ELF-1 (cell line): ENCODE data around the gene ADPRM.
"Not testable (repeated sequence)": the region's sequence is repeated elsewhere in the genome, so short reads cannot be mapped to it uniquely, and the experiment has no call there.

ENCODE experiments used
- DNase-seq: peaks from one replicate; pipeline ENCODE4 v3.0.0-alpha.2; 2016; ENCODE audit warnings: low read depth, low spot score

ADPRM gene, protein sequence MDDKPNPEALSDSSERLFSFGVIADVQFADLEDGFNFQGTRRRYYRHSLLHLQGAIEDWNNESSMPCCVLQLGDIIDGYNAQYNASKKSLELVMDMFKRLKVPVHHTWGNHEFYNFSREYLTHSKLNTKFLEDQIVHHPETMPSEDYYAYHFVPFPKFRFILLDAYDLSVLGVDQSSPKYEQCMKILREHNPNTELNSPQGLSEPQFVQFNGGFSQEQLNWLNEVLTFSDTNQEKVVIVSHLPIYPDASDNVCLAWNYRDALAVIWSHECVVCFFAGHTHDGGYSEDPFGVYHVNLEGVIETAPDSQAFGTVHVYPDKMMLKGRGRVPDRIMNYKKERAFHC

DNA sequence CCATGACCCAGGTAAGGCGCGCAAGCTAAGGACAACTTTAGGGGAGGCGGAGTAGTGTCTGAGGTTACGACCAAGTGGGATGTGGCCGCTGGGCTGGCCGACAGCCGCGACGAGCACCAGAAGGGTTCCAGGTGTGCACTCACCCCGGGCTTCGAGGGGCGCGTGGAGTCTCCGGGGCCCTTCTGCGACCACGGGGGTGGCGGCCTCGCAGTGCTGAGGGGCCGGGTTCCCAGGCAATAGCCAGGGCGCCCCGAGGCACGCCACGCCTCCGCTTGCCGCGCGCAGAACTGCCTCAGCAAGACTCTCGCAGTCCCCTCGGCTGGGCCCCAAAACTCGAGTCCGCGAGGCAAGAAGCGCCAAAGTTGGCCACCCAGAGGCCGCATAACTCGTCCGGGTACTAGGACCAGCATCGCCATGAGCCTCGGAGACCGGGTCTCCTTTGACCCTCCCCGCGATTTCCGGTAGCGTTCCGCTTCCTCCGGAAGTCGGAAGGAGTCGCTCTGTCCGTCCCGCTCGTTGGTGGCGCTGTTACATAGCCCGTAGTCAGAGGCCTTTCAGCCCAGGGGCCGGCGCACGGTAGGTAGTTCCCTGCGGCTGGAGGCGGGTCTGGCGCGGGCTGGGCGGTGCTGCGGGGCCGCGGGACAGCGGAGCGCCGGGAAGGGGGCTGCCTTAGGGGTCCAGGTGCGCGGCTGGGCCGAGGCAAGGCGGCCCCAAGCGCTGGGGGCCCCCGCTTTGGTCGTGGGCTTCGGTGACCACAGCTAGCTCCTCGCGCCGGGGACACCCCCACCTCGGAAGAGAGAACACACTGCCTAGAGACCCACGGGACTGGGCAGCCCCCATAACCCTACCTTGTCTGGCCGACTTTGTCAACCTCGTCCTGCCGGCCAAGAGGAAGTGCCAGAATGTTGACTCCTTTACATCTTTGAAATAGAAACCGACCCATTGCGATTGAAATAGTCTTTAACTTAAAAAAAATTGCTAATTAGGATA, at the start of gene ADPRM, which contains the start of gene SCO1:
TSS of gene ADPRM (plus strand) at position 503 of the 990 bp plus-strand sequence. CDS start 7,333 bp downstream, outside the sequence.
TSS of gene SCO1 (minus strand) at position 442 of the 990 bp plus-strand sequence. CDS start at position 416, 26 bp downstream.
- peak; percentile 96 for DNase-seq

DNA sequence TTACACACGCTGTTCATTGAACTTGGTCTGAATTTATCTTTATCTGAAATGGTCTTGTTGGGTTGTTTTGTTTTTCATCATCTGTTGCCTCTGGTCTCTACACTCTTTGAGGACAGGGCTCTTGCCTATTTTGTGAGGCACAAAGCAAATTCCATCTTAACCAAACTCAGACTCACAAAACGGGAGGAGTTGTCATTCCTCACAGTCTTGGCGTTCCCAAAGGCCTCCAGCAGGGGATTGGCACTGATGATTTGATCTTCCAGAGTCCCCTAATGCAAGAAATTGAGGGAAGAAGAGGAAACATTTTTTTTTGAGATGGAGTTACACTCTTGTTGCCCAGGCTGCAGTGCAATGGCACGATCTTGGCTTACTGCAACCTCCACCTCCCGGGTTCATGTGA, 49.0 kb upstream of the ADPRM start:
- DNase-seq, result no peak

DNA sequence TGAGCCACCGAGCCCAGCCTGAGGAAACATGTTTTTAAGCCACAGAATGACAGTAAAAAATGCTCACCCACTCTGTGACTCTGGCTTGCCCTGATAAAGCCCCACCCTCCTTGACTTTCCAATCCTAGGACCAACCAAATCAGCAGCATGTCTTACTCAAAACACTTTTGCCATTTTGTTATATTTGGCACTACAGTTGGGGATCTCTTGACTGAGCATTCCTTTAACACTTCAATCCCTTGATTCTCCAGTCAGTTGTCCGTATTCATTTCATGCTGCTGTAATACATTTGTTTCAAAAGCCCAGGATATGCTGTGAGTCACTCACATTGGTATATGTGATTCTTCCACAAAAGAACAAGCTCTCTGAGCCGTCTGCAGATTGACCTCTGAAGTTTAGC, 48.4 kb upstream of the ADPRM start:
- DNase-seq, result no peak

DNA sequence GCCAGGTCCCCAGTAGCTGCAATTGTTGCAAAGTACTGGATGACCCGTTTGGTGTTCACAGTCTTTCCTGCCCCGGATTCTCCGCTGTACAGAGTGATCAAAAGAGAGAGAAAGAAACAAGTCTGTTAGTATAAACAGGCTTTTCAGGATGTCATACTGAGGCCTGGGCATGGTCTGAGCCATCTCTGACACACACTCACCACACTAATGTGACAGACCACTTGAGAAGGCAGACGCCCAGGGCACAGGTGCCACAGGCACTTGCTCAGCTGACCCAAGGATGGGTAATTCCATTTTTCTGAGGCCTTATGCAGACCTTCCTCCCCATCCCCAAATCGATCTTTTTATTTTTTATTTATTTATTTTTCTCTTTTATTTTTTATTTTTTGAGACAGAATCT, 47.8 kb upstream of the ADPRM start:
- DNase-seq, result no peak

DNA sequence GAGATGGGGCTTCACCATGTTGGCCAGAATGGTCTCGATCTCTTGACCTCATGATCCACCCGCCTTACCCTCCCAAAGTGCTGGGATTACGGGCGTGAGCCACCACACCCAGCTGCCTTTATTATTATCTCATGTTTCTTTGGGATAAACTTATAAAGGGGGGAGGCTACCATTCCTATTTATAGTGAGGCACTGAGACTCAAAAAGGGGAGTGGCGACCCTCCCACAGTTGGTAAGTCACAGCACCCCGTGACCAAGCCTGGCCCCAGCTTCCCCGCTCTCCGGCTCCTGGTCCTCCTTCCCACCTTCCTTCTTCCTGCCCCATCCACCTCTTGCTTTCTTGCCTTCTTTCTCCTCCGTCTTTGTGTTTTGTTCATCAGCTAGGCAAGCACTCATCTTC, 45.5 kb upstream of the ADPRM start:
- DNase-seq, result no peak

DNA sequence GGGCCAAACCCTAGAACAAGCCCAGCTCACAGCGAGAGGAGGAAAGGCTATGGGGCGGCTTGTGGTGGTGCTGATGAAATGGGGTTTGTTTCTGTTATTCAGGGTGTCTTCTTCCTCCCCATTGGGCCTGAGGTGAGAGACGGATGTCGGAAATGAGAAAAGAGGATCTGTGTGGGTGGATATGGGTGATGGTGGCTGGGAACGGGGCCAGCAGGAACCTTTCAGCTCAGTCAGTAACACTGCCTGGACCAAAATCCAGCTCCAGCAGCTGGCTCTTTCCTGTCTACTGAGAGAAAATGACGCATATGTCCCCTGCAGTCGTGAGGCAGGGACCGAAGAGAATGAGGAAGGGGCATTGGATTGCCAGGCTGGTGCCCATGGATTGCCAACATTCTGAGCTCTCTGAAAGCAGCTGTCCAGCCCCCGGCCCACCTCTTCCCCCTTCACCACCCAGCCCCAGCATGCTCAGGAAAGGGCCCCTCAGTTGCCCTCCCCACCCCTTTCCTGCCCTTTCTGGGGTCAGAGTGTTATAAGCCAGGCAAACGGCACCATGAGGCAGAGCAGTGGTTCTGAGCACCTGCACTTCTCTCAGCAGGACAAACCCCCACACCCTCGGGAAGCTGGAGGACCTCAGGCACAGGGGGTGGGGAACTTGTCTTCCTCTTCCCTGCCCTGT, 44.3 kb upstream of the ADPRM start:
- no peak for DNase-seq

DNA sequence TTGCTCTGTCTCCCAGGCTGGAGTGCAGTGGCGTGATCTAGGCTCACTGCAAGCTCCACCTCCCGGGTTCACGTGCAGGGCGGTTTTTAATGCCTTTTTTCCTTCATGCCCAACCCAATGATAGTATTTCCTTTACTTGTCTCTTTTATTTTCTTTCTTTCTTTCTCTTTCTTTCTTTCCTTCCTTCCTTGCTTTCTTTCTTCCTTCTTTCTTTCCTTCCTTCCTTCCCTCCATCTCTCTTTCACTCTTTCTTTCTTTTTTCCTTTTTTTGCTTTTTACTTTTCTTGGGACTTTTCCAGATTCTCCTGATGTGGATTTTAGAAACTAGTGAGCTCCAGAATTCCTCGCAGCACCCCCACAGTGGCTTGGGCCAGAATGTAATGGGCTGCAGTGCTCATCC, 43.4 kb upstream of the ADPRM start:
- DNase-seq, result no peak

DNA sequence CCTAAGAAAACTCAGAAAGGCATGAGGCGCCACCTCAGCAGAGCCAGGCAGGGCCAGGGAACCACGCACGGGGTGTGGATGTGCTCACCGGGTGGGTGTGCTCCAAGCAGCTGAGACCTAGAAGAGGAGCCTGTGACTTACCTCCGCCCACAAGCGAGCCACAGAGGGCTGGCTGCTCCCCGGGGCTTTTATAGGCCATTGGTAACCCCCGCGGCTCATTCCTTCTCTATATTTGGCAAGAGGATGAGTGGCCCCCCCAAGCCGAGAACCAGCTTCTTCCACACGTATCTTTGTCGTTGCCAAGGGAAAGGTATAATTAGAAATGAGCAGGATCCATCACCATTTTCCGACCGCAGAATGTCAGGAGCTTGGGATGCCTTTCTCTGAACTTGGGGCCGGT, 40.2 kb upstream of the ADPRM start, which contains the start of gene MYH3:
TSS of gene MYH3 (minus strand) at position 162 of the 400 bp plus-strand sequence. CDS start 2,245 bp downstream, outside the sequence.
- DNase-seq, result no peak

DNA sequence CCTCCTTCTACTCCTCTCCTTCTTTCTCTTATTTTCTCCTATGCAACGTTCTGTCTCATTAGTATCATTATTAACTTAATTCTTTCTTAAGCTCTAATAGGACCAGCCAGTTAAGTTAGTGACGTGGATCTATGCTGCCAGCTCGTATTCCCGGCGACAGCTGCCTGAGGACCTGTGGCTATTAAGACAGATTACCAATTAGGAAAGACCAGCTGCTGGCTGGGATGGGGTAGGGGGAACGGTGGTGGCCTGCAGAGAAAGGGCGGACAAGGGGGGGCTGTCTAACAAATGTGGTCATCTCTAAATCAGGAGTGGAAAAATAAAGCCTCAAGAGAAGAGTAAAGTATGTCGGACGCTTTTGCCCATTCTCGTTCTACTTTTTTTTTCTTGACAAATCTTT, 39.5 kb upstream of the ADPRM start:
- DNase-seq, result no peak

DNA sequence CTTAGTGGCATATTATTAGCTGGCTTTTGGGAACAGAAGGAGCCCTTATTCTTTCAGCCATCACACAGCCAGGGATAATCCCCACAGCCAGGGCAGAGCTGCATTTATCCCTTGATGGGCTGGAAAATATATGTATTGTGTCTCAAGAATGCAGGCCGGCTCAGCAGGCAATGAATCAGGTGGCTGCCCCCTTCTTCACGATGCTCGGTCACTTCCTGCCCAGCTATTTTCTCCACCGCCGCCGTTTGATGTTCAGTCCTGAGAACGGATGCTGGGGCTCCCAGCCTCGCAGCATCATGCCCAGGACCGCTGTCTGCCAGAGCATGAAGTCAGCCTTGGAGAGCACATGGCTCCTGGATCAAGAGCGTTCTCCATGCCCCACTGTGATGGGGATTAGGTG, 36.0 kb upstream of the ADPRM start:
- DNase-seq, result no peak

DNA sequence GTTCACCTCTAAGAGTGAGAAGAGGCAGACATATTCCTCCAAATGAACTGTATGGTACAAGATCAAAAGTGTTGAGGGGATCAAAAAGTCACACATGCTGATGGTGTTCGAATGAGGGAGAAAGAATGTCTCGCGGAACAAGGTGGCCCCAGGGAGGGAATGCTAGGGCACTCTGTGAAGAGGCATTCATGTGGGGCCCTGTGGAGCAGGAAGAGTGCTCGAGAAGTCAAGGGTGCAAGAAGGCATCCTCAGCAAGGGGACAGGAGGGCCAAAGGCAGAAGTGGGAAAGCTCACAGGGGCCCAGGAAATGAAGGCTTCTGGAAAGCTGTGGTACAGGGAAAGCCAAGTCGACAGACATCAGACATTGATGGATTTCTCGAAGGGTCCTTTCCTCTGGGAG, 34.2 kb upstream of the ADPRM start:
- DNase-seq, result no peak

DNA sequence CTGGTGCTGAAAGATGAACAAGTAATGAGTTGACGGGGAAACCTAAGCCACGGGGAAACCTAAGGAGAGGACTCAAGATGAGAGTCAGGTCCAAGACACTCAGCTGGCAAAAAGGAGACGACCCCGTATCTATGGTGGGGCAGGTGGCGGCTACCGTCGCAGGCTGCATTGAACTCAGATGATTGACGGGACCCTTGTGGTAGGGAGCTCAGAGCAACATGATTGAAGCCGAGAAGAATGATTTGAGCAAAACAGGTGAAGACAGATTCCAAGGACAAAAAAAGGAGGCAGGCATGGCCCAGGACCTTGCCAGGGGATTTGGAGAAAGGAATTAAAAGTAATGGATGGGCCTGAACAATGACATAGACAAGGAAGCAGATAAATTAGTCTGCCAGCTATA, 32.8 kb upstream of the ADPRM start:
- no peak for DNase-seq

DNA sequence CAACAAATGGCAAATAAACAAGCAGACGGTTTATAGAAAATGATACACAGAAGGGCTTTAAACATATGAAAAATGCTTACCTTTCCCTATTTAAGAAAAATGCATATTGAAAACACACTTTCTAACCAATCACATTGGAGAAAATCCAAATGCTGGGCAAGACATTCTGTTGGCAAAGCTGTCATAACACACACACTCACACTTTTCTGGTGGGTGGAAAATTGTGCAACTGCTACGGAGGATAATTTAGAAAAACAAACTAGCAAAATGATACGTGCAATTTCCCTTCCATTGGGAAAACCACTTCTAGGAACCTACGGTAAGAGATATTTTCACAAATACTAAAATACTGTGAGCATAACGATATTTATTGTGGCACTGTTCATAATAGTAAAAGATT, 30.5 kb upstream of the ADPRM start:
- DNase-seq, result no peak

DNA sequence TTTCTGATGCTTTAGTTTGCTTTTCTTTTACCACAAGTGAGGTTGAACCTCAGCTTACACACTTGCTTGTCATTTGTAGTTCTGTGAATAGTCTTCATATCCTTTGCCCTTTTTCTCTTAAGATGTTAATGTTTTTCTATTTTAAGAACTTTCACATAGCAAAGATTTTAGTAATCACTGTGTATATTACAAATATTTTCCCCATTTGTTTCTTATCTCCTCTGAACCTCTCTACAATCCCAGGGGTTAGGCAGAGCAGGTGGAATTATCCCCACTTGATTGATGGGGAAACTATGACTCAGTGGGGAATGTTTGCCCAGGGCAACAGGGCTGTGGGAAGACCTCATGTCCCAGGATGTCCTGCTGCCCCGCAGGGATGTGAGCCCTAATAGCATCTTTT, 28.6 kb upstream of the ADPRM start:
- DNase-seq, result peak; percentile 44

DNA sequence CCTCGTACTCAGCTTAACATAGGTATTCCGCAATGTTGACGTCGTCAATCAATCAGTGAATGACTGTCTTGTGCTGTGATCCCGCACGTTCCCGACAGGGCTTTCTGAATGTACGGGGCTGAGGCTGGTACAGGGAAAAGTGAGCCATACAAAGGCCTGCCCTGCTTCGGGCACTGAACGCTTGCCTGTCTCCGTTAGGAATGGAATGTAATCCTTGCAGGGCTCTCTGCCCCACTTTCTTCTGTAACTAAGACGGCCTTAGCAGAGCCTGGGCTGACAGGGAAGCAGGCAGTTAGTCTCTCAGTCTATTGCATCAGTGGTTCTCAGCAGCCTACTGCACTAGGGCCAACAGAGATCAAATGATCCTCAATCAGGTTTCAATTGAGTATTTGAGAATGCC, 24.1 kb upstream of the ADPRM start:
- peak; percentile 58 for DNase-seq

DNA sequence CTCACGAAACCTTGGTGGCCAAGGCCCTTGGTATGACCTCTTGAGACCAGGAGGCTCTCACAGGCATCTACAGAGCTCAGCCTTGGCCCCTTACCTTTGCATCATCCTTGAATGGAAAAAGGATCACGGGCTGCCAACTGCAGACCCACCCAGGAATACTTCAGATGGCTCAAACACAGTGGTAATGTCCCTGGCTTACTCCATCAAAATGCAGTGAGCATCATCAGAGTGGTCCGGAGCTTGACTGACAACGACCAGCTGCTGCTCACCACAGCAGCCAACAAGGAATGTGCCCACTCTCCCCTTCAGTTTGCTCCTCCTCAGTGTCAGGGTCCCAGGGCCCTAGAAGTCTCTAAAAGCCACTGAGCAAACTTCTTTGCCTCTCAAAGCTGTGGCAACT, 22.7 kb upstream of the ADPRM start:
- no peak for DNase-seq

DNA sequence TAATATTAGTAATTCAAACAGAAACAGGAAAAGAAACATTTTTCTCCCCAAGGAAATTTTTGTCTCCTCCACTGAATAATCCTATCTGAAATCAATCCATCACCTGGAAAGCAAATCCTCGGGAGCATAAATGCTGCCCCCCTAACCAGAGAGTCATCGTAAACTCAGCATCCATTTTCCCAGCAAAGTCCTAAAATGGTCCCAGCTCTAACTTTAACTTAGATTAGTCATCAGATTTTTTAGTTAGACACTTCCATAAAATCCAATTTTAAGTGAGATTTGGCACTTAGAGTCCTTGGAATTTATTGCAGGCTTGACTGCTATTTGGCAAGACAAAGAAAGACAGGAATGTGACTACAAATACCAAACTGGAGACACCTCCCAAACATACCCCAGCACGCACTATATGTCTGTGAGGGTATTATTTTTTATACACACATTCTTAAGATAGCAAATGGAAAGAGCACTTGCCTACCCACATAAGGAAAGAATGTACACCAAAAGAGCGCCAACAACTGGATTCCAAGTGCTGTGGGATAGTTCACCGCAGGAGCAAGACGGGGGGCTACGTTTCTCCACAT, 15.4 kb upstream of the ADPRM start:
- DNase-seq, result no peak

DNA sequence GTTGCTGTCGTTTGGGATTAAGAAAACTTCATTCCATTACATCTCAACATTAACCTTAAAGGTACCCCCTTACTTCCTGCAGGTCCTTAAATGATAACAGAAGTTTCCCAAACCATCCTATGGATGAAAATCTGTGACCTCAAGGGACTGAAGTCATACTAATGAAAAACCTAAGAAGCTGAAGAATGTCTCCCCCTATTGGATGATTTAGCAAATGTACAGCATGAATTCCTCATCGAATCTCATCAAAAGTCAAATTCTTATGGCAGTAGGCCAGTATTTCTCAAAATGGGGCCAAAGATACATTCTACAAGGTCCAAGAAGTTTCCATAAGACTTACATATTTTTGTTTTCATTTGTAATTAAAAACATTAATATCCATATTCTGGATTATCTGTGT, 13.5 kb upstream of the ADPRM start:
- DNase-seq, result no peak

DNA sequence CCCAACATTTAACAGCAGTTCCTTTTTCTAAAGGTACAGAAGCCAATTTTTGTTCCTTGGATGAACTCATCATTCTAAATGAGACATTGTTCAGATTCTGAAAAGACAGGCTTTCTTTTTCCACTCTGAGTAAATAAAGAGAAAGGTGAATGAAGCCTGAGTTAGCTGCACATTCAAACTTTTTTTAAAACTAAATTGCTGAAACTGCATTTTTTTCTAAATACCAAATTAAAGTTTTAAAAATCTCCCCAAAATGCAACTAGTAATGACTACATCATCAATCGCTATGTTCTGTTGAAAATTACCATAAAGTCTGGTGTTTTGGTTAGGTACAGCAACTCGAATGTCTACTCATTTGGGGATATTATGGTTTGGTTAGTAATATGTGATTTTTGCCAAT, 9.9 kb upstream of the ADPRM start:
- DNase-seq, result no peak

DNA sequence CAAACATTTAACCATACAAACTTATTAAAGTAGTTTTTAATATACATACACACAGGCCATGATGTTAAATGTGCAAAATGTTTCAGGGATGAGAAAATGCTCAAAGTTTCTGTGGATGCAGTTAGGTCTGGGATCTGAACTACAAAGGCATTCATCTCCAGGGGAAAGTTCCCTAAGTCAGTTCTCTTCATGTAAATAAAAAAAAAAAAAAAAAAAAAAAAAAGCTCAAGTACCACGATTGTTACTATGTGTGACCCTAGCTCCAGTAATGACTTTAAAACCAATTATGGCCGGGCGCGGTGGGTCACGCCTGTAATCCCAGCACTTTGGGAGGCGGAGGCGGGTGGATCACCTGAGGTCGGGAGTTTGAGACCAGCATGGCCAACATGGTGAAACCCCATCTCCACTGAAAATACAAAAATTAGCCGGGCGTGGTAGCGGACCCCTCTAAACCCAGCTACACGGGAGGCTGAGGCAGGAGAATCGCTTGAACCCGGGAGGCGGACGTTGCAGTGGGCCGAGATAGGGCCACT, 1.5 kb upstream of the ADPRM start:
- not testable (repeated sequence) for DNase-seq

DNA sequence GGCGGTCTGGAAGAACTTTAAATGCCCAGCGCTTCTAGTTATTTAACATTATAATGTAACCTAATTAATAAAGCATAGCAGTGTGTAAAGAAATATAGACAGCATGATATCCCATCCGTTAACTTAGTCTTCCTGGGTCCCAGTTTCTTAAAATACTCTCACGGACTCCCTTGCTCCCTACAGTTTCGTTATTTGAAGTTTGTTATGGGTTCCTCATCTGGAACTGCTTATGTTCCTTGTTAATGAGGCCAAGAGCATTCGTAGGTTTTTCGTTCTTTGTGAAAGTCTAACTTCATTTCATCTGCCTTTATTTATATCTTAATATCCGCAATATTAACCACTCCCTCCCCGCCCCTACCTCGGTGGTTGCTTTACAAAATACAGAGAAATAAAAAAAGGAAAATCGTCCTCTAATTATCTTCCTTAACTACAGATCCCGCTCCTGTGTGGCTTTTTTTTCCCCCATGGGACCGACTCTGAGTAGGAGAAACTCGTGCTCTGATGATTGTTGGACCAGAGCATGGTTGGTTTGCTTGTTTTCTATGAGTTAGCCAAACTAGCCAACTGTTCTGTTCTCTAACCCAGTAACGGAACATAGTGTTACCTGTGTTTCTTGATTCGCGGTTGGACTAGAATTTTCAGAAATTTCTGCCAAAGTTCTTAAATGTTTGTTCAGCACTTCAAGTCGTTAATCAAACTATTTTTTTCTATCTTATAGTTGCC, 863 bp downstream of the ADPRM start:
- no peak for DNase-seq
